Activated naive CD8-positive, alpha-beta T cell treated with anti-CD3 and anti-CD28 coated beads, Interleukin-2, amount 50 U/mL, for 24 hours (primary cell): ENCODE results near the gene IGFL3.

Experiments
- ATAC-seq: fragments of 150-1000 bp; cut with Tn5 transposase; one replicate; pipeline ENCODE4 v1.10.0; 2021
- DNase-seq: peaks from one replicate; pipeline ENCODE4 v3.0.0; 2021
- H3K27ac Mint-ChIP-seq: one replicate; pipeline ENCODE4 v1.8.0; 2021; ENCODE audit warnings: mild to moderate bottlenecking, mixed read lengths
- H3K27me3 Mint-ChIP-seq: one replicate; pipeline ENCODE4 v1.8.0; 2021; ENCODE audit warnings: mixed read lengths
- H3K36me3 Mint-ChIP-seq: one replicate; pipeline ENCODE4 v1.8.0; 2021; ENCODE audit warnings: low read depth, mixed read lengths
- H3K4me1 Mint-ChIP-seq: one replicate; pipeline ENCODE4 v1.8.0; 2021; ENCODE audit warnings: mixed read lengths
- H3K4me3 Mint-ChIP-seq: one replicate; pipeline ENCODE4 v1.8.0; 2021; ENCODE audit warnings: mild to moderate bottlenecking, moderate library complexity, mixed read lengths
- H3K9me3 Mint-ChIP-seq: one replicate; pipeline ENCODE4 v1.8.0; 2021; ENCODE audit warnings: mixed read lengths

The IGFL3 gene

GRCh38 chr19:46134527-46134926, 10.0 kb upstream of the IGFL3 start:
- Mint-ChIP-seq H3K27ac (no peak overlapping the region), H3K36me3 (no peaks in the 10 kb centered on the region), H3K4me3 (no peak overlapping the region), H3K9me3 (no peaks in the 10 kb centered on the region), H3K4me1 (no peaks in the 10 kb centered on the region), H3K27me3 (peaks cover 57% of the 10 kb centered on the region)
- DNase-seq (no peak), ATAC-seq (no peak)

GRCh38 chr19:46133777-46134241, 9.3 kb upstream of the IGFL3 start:
- Mint-ChIP-seq H3K4me1 (no peaks in the 10 kb centered on the region), H3K27me3 (peaks cover 62% of the 10 kb centered on the region), H3K36me3 (no peaks in the 10 kb centered on the region), H3K9me3 (no peaks in the 10 kb centered on the region), H3K27ac (no peak overlapping the region), H3K4me3 (no peak overlapping the region)
- DNase-seq (no peak), ATAC-seq (no peak)

GRCh38 chr19:46133101-46133627, 8.7 kb upstream of the IGFL3 start:
- ATAC-seq (no peak), DNase-seq (no peak)
- H3K27ac Mint-ChIP-seq: no peak overlapping the region
- peaks cover 64% of the 10 kb centered on the region for H3K27me3 Mint-ChIP-seq
- no peaks in the 10 kb centered on the region for H3K9me3 Mint-ChIP-seq
- no peaks in the 10 kb centered on the region for H3K36me3 Mint-ChIP-seq
- no peak overlapping the region for H3K4me3 Mint-ChIP-seq
- H3K4me1 Mint-ChIP-seq: no peaks in the 10 kb centered on the region

- H3K4me1 Mint-ChIP-seq: no peaks in the 10 kb centered on the region
- H3K4me3 Mint-ChIP-seq: no peak overlapping the region
- ATAC-seq (no peak), DNase-seq (no peak)
- no peaks in the 10 kb centered on the region for H3K36me3 Mint-ChIP-seq
- no peak overlapping the region for H3K27ac Mint-ChIP-seq
- peaks cover 63% of the 10 kb centered on the region for H3K27me3 Mint-ChIP-seq
- H3K9me3 Mint-ChIP-seq: no peaks in the 10 kb centered on the region
Measured at GRCh38 chr19:46132508-46133100, 8.1 kb upstream of the IGFL3 start.

- H3K4me3 Mint-ChIP-seq: no peak overlapping the region
- H3K4me1 Mint-ChIP-seq: no peaks in the 10 kb centered on the region
- H3K27me3 Mint-ChIP-seq: peaks cover 61% of the 10 kb centered on the region
- no peaks in the 10 kb centered on the region for H3K9me3 Mint-ChIP-seq
- no peak overlapping the region for H3K27ac Mint-ChIP-seq
- no peak for DNase-seq
- ATAC-seq: no peak
- no peaks in the 10 kb centered on the region for H3K36me3 Mint-ChIP-seq
Measured at GRCh38 chr19:46131485-46132143, 7.1 kb upstream of the IGFL3 start.

GRCh38 chr19:46126086-46126580, 1.6 kb upstream of the IGFL3 start:
- H3K9me3 Mint-ChIP-seq: no peaks in the 10 kb centered on the region
- no peak overlapping the region for H3K4me3 Mint-ChIP-seq
- H3K27me3 Mint-ChIP-seq: peaks cover 65% of the 10 kb centered on the region
- no peak for ATAC-seq
- H3K36me3 Mint-ChIP-seq: no peaks in the 10 kb centered on the region
- DNase-seq: no peak
- H3K27ac Mint-ChIP-seq: no peak overlapping the region
- H3K4me1 Mint-ChIP-seq: no peaks in the 10 kb centered on the region

GRCh38 chr19:46125447-46125846, 959 bp upstream of the IGFL3 start:
- peaks cover 64% of the 10 kb centered on the region for H3K27me3 Mint-ChIP-seq
- no peak for DNase-seq
- H3K4me1 Mint-ChIP-seq: no peaks in the 10 kb centered on the region
- ATAC-seq: no peak
- H3K4me3 Mint-ChIP-seq: no peak overlapping the region
- no peak overlapping the region for H3K27ac Mint-ChIP-seq
- no peaks in the 10 kb centered on the region for H3K9me3 Mint-ChIP-seq
- no peaks in the 10 kb centered on the region for H3K36me3 Mint-ChIP-seq

- no peak for ATAC-seq
- H3K36me3 Mint-ChIP-seq: no peaks in the 10 kb centered on the region
- H3K4me1 Mint-ChIP-seq: peaks cover 21% of the 10 kb centered on the region
- H3K27me3 Mint-ChIP-seq: peaks cover 65% of the 10 kb centered on the region
- DNase-seq: no peak
- H3K9me3 Mint-ChIP-seq: no peaks in the 10 kb centered on the region
- H3K27ac Mint-ChIP-seq: no peak overlapping the region
- H3K4me3 Mint-ChIP-seq: no peak overlapping the region
Measured at GRCh38 chr19:46118136-46118535, 6.4 kb downstream of the IGFL3 start.

GRCh38 chr19:46116121-46116520, 8.4 kb downstream of the IGFL3 start:
- Mint-ChIP-seq H3K27me3 (peaks cover 73% of the 10 kb centered on the region), H3K36me3 (no peaks in the 10 kb centered on the region), H3K9me3 (no peaks in the 10 kb centered on the region), H3K4me3 (no peak overlapping the region), H3K4me1 (peaks cover 21% of the 10 kb centered on the region), H3K27ac (no peak overlapping the region)
- no peak for DNase-seq
- ATAC-seq: no peak

GRCh38 chr19:46115396-46116106, 8.9 kb downstream of the IGFL3 start:
- peaks cover 21% of the 10 kb centered on the region for H3K4me1 Mint-ChIP-seq
- DNase-seq (peak; percentile 65), ATAC-seq (peak; percentile 100)
- H3K27me3 Mint-ChIP-seq: peaks cover 74% of the 10 kb centered on the region
- peak overlapping the region; percentile 22 for H3K4me3 Mint-ChIP-seq
- H3K36me3 Mint-ChIP-seq: no peaks in the 10 kb centered on the region
- no peaks in the 10 kb centered on the region for H3K9me3 Mint-ChIP-seq
- no peak overlapping the region for H3K27ac Mint-ChIP-seq

- Mint-ChIP-seq H3K4me1 (peaks cover 21% of the 10 kb centered on the region), H3K9me3 (no peaks in the 10 kb centered on the region), H3K36me3 (no peaks in the 10 kb centered on the region), H3K27me3 (peaks cover 67% of the 10 kb centered on the region), H3K4me3 (no peak overlapping the region), H3K27ac (no peak overlapping the region)
- DNase-seq: no peak
- no peak for ATAC-seq
Measured at GRCh38 chr19:46113726-46114125, 10.8 kb downstream of the IGFL3 start.

GRCh38 chr19:46112527-46112926, 12.0 kb downstream of the IGFL3 start:
- H3K27me3 Mint-ChIP-seq: peaks cover 55% of the 10 kb centered on the region

GRCh38 chr19:46111376-46111775, 13.1 kb downstream of the IGFL3 start:
- no peak overlapping the region for H3K4me3 Mint-ChIP-seq
- DNase-seq: no peak
- H3K27ac Mint-ChIP-seq: no peak overlapping the region
- peaks cover 49% of the 10 kb centered on the region for H3K27me3 Mint-ChIP-seq
- peaks cover 19% of the 10 kb centered on the region for H3K4me1 Mint-ChIP-seq
- no peak for ATAC-seq
- no peaks in the 10 kb centered on the region for H3K9me3 Mint-ChIP-seq
- no peaks in the 10 kb centered on the region for H3K36me3 Mint-ChIP-seq

More at GRCh38 chr19:46112527-46112926, 12.0 kb downstream of the IGFL3 start:
- Mint-ChIP-seq H3K4me3 (no peak overlapping the region), H3K9me3 (no peaks in the 10 kb centered on the region), H3K36me3 (no peaks in the 10 kb centered on the region), H3K27ac (no peak overlapping the region), H3K4me1 (peaks cover 21% of the 10 kb centered on the region)
- ATAC-seq (no peak), DNase-seq (no peak)

GRCh38 chr19:46109876-46110275, 14.6 kb downstream of the IGFL3 start:
- Mint-ChIP-seq H3K4me3 (no peak overlapping the region), H3K36me3 (no peaks in the 10 kb centered on the region), H3K4me1 (peaks cover 5% of the 10 kb centered on the region), H3K27ac (no peak overlapping the region), H3K9me3 (no peaks in the 10 kb centered on the region), H3K27me3 (peaks cover 43% of the 10 kb centered on the region)
- no peak for DNase-seq
- no peak for ATAC-seq

GRCh38 chr19:46107371-46107770, 17.1 kb downstream of the IGFL3 start:
- no peak for DNase-seq
- H3K27me3 Mint-ChIP-seq: peaks cover 20% of the 10 kb centered on the region
- no peaks in the 10 kb centered on the region for H3K9me3 Mint-ChIP-seq
- H3K27ac Mint-ChIP-seq: no peak overlapping the region
- no peaks in the 10 kb centered on the region for H3K4me1 Mint-ChIP-seq
- H3K36me3 Mint-ChIP-seq: no peaks in the 10 kb centered on the region
- no peak for ATAC-seq
- no peak overlapping the region for H3K4me3 Mint-ChIP-seq
